ENCODE data around the gene CHST7. TPM values are rescaled to one million over a fixed set of nuclear protein-coding genes. Genes with fewer than 3 reads are reported as not detected.

The CHST7 gene
- total and polyA plus RNA-seq, 2 of the 8 experiments (the other 6 are each of a cell fraction or from before 2014, with no cell fraction given) = 7.9 to 14.1 TPM

DNA sequence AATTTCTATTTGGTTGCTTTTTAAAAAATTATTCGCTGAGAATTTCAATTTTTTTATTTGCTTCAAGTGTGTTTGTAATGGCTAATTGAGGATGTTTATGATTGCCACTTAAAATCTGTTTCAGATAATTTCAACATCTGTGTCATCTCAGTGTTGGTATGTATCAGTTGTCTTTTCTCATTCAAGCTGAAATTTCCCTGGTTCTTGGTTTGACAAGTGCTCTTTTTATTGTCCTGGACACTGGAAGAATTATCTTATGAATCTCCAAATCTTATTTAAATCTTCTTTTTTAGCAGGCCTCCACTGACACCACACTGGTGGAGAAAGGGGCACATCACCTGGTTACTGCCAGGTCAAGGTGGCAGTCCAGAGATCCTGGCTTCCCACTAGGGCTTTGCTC lies 21.5 kb downstream of the CHST7 start (continued):
- TF ChIP-seq KDM5A (IDR thresholded peaks at IDR 0.05; ENCODE audit: low read length) = no peak
- no peak for TF ChIP-seq GABPA (IDR thresholded peaks at IDR 0.05; ENCODE audit: borderline replicate concordance, insufficient read depth, low read length)
- TF ChIP-seq POLR2AphosphoS5 (IDR thresholded peaks at IDR 0.05; ENCODE audit: low read depth, low read length) = no peak

Measured in H1 (cell line).